ENCODE results near the gene XAF1. TPM values are rescaled to one million over a fixed set of nuclear protein-coding genes. Genes with fewer than 3 reads are reported as not detected.

Gene XAF1
- total RNA-seq, 1 donor from 2014 or later, result 2.1 TPM

- Mint-ChIP-seq H3K27ac (no peak overlapping the region), H3K27me3 (peaks cover 43% of the 10 kb centered on the region), H3K9me3 (no peaks in the 10 kb centered on the region), H3K4me1 (ENCODE audit: unreplicated experiment) (peaks cover 5% of the 10 kb centered on the region), H3K36me3 (no peaks in the 10 kb centered on the region), H3K4me3 (no peak overlapping the region)
- DNase-seq (ENCODE audit: extremely low spot score, unreplicated experiment), result no peak
- TF ChIP-seq, protein P1, sequence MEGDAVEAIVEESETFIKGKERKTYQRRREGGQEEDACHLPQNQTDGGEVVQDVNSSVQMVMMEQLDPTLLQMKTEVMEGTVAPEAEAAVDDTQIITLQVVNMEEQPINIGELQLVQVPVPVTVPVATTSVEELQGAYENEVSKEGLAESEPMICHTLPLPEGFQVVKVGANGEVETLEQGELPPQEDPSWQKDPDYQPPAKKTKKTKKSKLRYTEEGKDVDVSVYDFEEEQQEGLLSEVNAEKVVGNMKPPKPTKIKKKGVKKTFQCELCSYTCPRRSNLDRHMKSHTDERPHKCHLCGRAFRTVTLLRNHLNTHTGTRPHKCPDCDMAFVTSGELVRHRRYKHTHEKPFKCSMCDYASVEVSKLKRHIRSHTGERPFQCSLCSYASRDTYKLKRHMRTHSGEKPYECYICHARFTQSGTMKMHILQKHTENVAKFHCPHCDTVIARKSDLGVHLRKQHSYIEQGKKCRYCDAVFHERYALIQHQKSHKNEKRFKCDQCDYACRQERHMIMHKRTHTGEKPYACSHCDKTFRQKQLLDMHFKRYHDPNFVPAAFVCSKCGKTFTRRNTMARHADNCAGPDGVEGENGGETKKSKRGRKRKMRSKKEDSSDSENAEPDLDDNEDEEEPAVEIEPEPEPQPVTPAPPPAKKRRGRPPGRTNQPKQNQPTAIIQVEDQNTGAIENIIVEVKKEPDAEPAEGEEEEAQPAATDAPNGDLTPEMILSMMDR (conservative IDR thresholded peaks at IDR 0.05), result no peak
Measured at GRCh38 chr17:6748617-6749016, 7.2 kb upstream of the XAF1 start.

- Mint-ChIP-seq H3K4me3 (no peak overlapping the region), H3K27me3 (peaks cover 37% of the 10 kb centered on the region), H3K4me1 (ENCODE audit: unreplicated experiment) (peaks cover 5% of the 10 kb centered on the region), H3K9me3 (no peaks in the 10 kb centered on the region), H3K36me3 (no peaks in the 10 kb centered on the region), H3K27ac (no peak overlapping the region)
- TF ChIP-seq, protein P1 (conservative IDR thresholded peaks at IDR 0.05), result no peak
- DNase-seq (ENCODE audit: extremely low spot score, unreplicated experiment), result no peak
Measured at GRCh38 chr17:6749519-6749918, 6.3 kb upstream of the XAF1 start.

DNA sequence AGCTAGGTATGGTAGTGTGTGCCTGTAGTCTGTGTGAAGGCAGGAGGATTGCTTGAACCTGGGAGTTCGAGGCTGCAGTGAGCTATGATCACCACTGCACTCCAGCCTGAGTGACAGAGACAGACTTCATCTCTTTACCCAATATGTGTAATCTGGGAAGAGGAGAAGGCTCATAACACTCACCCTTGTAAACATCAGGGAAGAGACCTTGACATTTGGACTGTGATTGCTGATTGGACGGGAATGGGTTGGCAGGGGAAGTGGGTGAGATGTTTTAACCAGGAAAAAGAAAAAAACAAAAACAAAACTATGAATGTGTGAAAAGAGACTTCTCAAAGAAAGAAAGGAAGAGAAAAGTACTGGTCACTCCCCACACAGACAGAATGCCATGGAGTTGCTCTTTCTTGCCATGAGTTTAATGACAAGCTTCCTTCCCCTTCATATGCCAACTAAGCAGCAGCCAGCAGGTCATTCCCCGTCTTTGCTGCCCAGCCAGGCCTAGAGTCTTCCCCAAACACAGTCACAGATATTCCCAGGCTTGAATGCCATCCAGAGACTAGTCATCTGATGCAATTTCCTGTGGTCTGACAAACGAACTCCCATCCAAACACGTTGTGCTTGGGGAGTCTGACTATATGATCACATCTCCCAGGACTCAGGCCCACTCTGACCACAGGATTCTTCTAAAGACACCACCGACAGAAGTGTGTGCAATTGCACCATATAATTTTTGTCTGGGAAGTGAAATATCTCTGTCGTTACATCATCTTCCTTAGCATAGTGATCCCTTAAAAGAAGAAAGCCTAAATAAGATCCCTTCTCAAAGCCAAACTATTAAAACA is 3.6 kb upstream of the XAF1 start:
- TF ChIP-seq, protein P1 (conservative IDR thresholded peaks at IDR 0.05), result no peak
- H3K9me3 Mint-ChIP-seq, result no peaks in the 10 kb centered on the region
- no peaks in the 10 kb centered on the region for H3K36me3 Mint-ChIP-seq
- H3K27me3 Mint-ChIP-seq, result peaks cover 36% of the 10 kb centered on the region
- no peak for DNase-seq (ENCODE audit: extremely low spot score, unreplicated experiment)
- H3K4me1 Mint-ChIP-seq (ENCODE audit: unreplicated experiment), result peaks cover 5% of the 10 kb centered on the region
- H3K4me3 Mint-ChIP-seq, result no peak overlapping the region
- H3K27ac Mint-ChIP-seq, result no peak overlapping the region

DNA sequence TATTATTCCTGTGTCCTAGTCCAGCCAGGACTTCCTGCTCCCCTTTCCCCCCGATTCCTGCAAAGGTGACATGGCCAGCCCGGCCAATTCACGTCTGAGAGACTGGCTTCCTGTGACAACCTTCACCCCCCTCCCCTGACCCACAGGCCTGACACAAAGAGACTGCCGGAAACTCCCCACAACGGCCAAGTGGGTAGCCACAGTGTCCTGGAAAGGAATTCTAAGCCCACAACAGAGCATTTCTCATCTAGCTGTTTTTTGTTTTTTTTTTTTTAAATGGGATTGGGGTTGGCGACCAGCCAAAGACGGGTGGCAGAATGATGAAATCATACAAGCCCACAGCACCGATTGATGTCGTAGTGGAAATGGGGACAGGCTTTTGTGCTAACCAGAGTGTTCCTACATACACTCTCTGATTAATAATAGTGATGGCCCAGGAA is 2.8 kb upstream of the XAF1 start:
- Mint-ChIP-seq H3K4me3 (no peak overlapping the region), H3K4me1 (ENCODE audit: unreplicated experiment) (peaks cover 5% of the 10 kb centered on the region), H3K36me3 (no peaks in the 10 kb centered on the region), H3K27me3 (peaks cover 38% of the 10 kb centered on the region), H3K9me3 (no peaks in the 10 kb centered on the region), H3K27ac (no peak overlapping the region)
- TF ChIP-seq, protein P1 (conservative IDR thresholded peaks at IDR 0.05), result no peak
- no peak for DNase-seq (ENCODE audit: extremely low spot score, unreplicated experiment)

DNA sequence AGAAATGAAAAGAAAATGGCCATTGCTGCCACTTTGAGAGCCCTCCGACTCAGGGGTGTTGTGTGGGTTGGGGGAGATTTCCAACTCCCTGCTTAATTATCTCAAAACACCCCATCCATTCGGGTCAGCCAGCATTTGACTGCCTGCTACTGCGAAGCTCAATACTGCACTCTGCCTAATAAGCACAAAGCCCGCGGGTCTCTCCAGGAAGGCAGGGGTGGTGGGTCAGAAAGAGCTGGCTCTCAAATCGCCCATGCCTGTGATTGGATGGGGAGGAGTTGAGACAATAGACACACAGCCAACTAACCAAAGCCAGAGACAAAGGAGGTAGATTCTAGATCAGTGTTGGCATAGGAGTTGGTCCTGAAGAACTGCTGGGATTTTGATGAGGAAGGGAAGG is 2.3 kb upstream of the XAF1 start:
- Mint-ChIP-seq H3K36me3 (no peaks in the 10 kb centered on the region), H3K27ac (no peak overlapping the region), H3K4me1 (ENCODE audit: unreplicated experiment) (peaks cover 5% of the 10 kb centered on the region), H3K9me3 (no peaks in the 10 kb centered on the region), H3K27me3 (peaks cover 40% of the 10 kb centered on the region), H3K4me3 (no peak overlapping the region)
- no peak for DNase-seq (ENCODE audit: extremely low spot score, unreplicated experiment)
- TF ChIP-seq, protein P1 (conservative IDR thresholded peaks at IDR 0.05), result no peak

All from type B pancreatic cell (in vitro differentiated cells).